Activated naive CD8-positive, alpha-beta T cell treated with anti-CD3 and anti-CD28 coated beads for 36 hours (primary cell): Measurements from ENCODE around the gene ARID5B. TPM values are rescaled to one million over a fixed set of nuclear protein-coding genes. Genes with fewer than 3 reads are reported as not detected.

Experiments used
- DNase-seq: peaks from one replicate; pipeline ENCODE4 v3.0.0; 2021
- H3K27ac Mint-ChIP-seq: one replicate; pipeline ENCODE4 v1.8.0; 2022; ENCODE audit warnings: mild to moderate bottlenecking, moderate library complexity, mixed read lengths
- H3K27me3 Mint-ChIP-seq: one replicate; pipeline ENCODE4 v1.8.0; 2022; ENCODE audit warnings: mild to moderate bottlenecking, mixed read lengths
- H3K36me3 Mint-ChIP-seq: one replicate; pipeline ENCODE4 v1.8.0; 2021; ENCODE audit warnings: mild to moderate bottlenecking, mixed read lengths
- H3K4me1 Mint-ChIP-seq: one replicate; pipeline ENCODE4 v1.8.0; 2021; ENCODE audit warnings: mixed read lengths
- H3K4me3 Mint-ChIP-seq: one replicate; pipeline ENCODE4 v1.8.0; 2022; ENCODE audit warnings: mild to moderate bottlenecking, moderate library complexity, mixed read lengths
- H3K9me3 Mint-ChIP-seq: one replicate; pipeline ENCODE4 v1.8.0; 2022; ENCODE audit warnings: mixed read lengths
- total RNA-seq, 2 experiments: library from RNA; stranded (reverse); gene quantifications; one replicate each; pipeline ENCODE4 v1.2.3, GENCODE V29; 2021

ARID5B gene
- total RNA-seq, 2 experiments from 2014 or later: 16.5 to 17.1 TPM

- Mint-ChIP-seq H3K4me1 (peaks cover 41% of the 10 kb centered on the region), H3K27me3 (no peaks in the 10 kb centered on the region), H3K4me3 (no peak overlapping the region), H3K9me3 (no peaks in the 10 kb centered on the region), H3K36me3 (peaks cover 49% of the 10 kb centered on the region), H3K27ac (no peak overlapping the region)
- DNase-seq: no peak
Observed at GRCh38 chr10:61907587-61907986, 6.1 kb downstream of the ARID5B start.

- H3K9me3 Mint-ChIP-seq: no peaks in the 10 kb centered on the region
- H3K4me1 Mint-ChIP-seq: peaks cover 39% of the 10 kb centered on the region
- H3K27ac Mint-ChIP-seq: no peak overlapping the region
- no peak overlapping the region for H3K4me3 Mint-ChIP-seq
- no peaks in the 10 kb centered on the region for H3K27me3 Mint-ChIP-seq
- no peak for DNase-seq
- H3K36me3 Mint-ChIP-seq: peaks cover 64% of the 10 kb centered on the region
Observed at GRCh38 chr10:61910226-61910805, 8.8 kb downstream of the ARID5B start.

- DNase-seq: no peak
- no peak overlapping the region for H3K27ac Mint-ChIP-seq
- peaks cover 64% of the 10 kb centered on the region for H3K36me3 Mint-ChIP-seq
- peaks cover 35% of the 10 kb centered on the region for H3K4me1 Mint-ChIP-seq
- H3K27me3 Mint-ChIP-seq: no peaks in the 10 kb centered on the region
- H3K9me3 Mint-ChIP-seq: no peaks in the 10 kb centered on the region
- no peak overlapping the region for H3K4me3 Mint-ChIP-seq
Observed at GRCh38 chr10:61910894-61911293, 9.4 kb downstream of the ARID5B start.

DNA sequence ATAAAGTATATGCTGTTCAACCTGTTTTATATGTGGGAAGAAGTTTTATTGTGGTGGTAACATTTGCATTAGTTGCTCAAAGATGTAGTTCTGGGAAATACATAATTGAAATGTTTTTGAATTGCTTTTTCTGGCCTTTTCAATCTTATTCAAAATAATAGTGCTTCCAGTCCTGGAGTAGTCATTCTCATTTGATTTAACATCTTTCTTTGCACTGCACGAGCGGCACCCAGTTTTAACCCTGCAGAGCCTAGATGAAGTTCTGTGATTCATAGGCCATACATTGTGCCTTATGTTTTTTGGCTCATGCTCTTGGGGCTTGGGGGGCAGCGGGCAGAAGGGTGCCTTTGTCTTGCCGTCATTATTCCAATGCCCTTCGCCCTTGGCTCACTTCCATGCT is 9.9 kb downstream of the ARID5B start:
- Mint-ChIP-seq H3K4me1 (peaks cover 32% of the 10 kb centered on the region), H3K9me3 (no peaks in the 10 kb centered on the region), H3K27me3 (no peaks in the 10 kb centered on the region), H3K36me3 (peaks cover 65% of the 10 kb centered on the region), H3K4me3 (no peak overlapping the region), H3K27ac (no peak overlapping the region)
- no peak for DNase-seq

- H3K4me1 Mint-ChIP-seq: peaks cover 32% of the 10 kb centered on the region
- H3K4me3 Mint-ChIP-seq: no peak overlapping the region
- peaks cover 7% of the 10 kb centered on the region for H3K9me3 Mint-ChIP-seq
- DNase-seq: no peak
- H3K27ac Mint-ChIP-seq: no peak overlapping the region
- peaks cover 73% of the 10 kb centered on the region for H3K36me3 Mint-ChIP-seq
- no peaks in the 10 kb centered on the region for H3K27me3 Mint-ChIP-seq
Observed at GRCh38 chr10:61912981-61913380, 11.5 kb downstream of the ARID5B start.

GRCh38 chr10:61918140-61918539 is 16.6 kb downstream of the ARID5B start:
- Mint-ChIP-seq H3K9me3 (peaks cover 9% of the 10 kb centered on the region), H3K27me3 (no peaks in the 10 kb centered on the region), H3K4me1 (peaks cover 18% of the 10 kb centered on the region), H3K36me3 (peaks cover 80% of the 10 kb centered on the region), H3K27ac (no peak overlapping the region), H3K4me3 (no peak overlapping the region)
- DNase-seq: no peak

DNA sequence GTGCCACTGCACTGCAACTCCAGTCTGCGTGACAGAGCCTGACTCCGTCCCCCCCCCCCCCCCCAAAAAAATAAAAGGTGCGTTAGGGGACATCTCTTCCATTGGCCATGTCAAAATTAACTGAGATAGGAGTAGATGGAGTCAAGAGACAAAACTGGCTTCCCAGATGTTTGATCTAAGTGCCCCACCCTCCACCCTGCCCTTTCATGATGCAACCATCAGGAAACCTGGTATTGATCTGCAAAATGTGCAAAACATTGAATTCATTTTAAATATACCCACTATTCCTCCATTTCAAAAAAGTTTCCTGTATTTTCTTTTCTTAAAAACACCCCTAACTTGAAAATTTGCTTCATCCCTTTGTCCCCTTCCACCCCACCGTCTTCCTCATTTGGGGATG is 17.5 kb downstream of the ARID5B start:
- Mint-ChIP-seq H3K36me3 (peaks cover 80% of the 10 kb centered on the region), H3K27me3 (no peaks in the 10 kb centered on the region), H3K9me3 (peaks cover 9% of the 10 kb centered on the region), H3K4me3 (no peak overlapping the region), H3K27ac (no peak overlapping the region), H3K4me1 (peaks cover 15% of the 10 kb centered on the region)
- DNase-seq: no peak

GRCh38 chr10:61919646-61920215 is 18.2 kb downstream of the ARID5B start:
- H3K36me3 Mint-ChIP-seq: peaks cover 80% of the 10 kb centered on the region
- peaks cover 9% of the 10 kb centered on the region for H3K9me3 Mint-ChIP-seq
- peaks cover 13% of the 10 kb centered on the region for H3K4me1 Mint-ChIP-seq
- no peak for DNase-seq
- H3K27ac Mint-ChIP-seq: no peak overlapping the region
- no peaks in the 10 kb centered on the region for H3K27me3 Mint-ChIP-seq
- H3K4me3 Mint-ChIP-seq: no peak overlapping the region

DNA sequence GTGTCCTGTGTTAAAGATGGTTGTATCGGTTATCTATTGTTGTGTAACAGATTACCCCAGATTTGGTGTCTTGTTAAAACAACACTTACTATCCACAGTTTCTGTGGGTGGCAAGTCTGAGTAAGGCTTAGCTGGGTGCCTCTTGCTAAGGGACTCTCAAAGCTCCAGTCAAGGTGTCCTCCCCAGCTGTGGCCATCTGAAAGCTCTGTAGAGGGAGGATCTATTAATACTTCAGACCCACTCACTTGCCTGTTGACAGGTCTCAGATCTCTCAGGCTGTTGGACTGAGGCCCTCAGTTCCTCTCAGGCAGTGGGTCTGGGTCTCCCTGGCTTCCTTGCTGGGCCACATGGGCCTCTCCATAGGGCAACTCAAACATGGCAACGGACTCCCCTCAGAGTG is 19.6 kb downstream of the ARID5B start:
- Mint-ChIP-seq H3K9me3 (peaks cover 9% of the 10 kb centered on the region), H3K27ac (peak overlapping the region; percentile 14), H3K4me1 (peaks cover 13% of the 10 kb centered on the region), H3K36me3 (peaks cover 83% of the 10 kb centered on the region), H3K27me3 (no peaks in the 10 kb centered on the region), H3K4me3 (no peak overlapping the region)
- DNase-seq: no peak

DNA sequence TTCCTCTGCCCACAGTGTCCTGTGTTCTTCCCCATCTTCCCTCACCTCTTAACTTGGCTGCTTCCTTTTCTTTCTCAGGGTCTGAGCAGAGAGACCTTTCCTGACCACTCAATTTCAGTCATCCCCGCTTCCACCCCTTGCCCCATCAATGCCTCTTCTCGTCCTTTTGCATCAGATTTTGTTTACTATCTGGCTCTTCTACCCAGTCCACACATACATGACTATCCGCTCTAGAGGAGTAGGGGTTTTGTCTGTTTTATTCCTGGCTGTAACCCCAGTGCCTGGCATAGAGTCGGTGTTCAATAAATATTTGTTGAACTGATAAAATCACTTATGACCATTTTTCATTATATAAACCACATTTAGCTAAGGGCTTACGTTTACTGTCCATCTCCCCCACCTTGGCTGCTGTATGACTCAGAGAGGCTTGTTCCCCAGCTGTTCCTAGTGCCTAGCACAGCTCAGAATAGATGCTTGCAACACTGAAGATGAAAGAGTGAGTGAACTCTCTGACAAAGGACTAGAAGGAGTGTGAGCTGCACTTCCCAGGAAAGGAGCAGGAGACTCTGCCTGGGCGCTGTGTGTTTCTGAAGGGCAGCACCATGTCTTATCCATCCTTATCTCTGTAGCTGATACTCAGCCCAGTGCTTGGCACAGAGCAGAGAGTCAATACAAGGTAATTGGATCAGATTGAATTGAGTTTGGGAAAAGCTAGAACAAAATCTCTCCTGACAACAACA is 21.9 kb downstream of the ARID5B start:
- no peaks in the 10 kb centered on the region for H3K27me3 Mint-ChIP-seq
- H3K36me3 Mint-ChIP-seq: peaks cover 75% of the 10 kb centered on the region
- H3K9me3 Mint-ChIP-seq: no peaks in the 10 kb centered on the region
- no peak for DNase-seq
- H3K27ac Mint-ChIP-seq: no peak overlapping the region
- no peak overlapping the region for H3K4me3 Mint-ChIP-seq
- H3K4me1 Mint-ChIP-seq: peaks cover 13% of the 10 kb centered on the region

DNA sequence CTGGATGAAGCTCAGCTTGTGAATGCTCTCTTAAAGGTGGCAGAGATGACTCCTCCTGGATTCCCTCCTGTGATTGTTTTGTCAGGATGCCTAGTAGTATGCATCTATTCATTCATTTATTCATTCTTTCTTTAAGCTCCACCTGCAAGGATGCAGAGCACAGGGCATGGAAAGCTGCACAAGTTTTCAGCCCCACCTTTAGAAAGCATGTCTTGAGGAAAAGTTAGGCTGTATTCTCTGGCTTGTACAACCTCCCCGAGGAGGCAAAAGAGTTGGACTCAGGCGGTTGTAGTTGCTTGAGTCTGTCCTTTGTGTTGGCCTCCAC is 22.4 kb downstream of the ARID5B start:
- H3K4me1 Mint-ChIP-seq: peaks cover 13% of the 10 kb centered on the region
- H3K27me3 Mint-ChIP-seq: no peaks in the 10 kb centered on the region
- H3K36me3 Mint-ChIP-seq: peaks cover 77% of the 10 kb centered on the region
- no peaks in the 10 kb centered on the region for H3K9me3 Mint-ChIP-seq
- H3K27ac Mint-ChIP-seq: no peak overlapping the region
- no peak overlapping the region for H3K4me3 Mint-ChIP-seq
- DNase-seq: no peak

- Mint-ChIP-seq H3K4me1 (peaks cover 27% of the 10 kb centered on the region), H3K4me3 (no peak overlapping the region), H3K27me3 (no peaks in the 10 kb centered on the region), H3K9me3 (peaks cover 9% of the 10 kb centered on the region), H3K36me3 (peaks cover 74% of the 10 kb centered on the region), H3K27ac (no peak overlapping the region)
- DNase-seq: no peak
Observed at GRCh38 chr10:61929555-61929954, 28.1 kb downstream of the ARID5B start.

GRCh38 chr10:61931620-61932332 is 30.3 kb downstream of the ARID5B start:
- Mint-ChIP-seq H3K4me3 (no peak overlapping the region), H3K27ac (no peak overlapping the region), H3K36me3 (peaks cover 65% of the 10 kb centered on the region)

GRCh38 chr10:61933859-61934555 is 32.5 kb downstream of the ARID5B start:
- H3K27ac Mint-ChIP-seq: peak overlapping the region; percentile 83
- no peaks in the 10 kb centered on the region for H3K27me3 Mint-ChIP-seq
- H3K4me3 Mint-ChIP-seq: no peak overlapping the region
- peaks cover 9% of the 10 kb centered on the region for H3K9me3 Mint-ChIP-seq
- no peak for DNase-seq
- H3K4me1 Mint-ChIP-seq: peaks cover 57% of the 10 kb centered on the region
- H3K36me3 Mint-ChIP-seq: peaks cover 59% of the 10 kb centered on the region

More at GRCh38 chr10:61931620-61932332, 30.3 kb downstream of the ARID5B start:
- Mint-ChIP-seq H3K4me1 (peaks cover 35% of the 10 kb centered on the region), H3K9me3 (peaks cover 9% of the 10 kb centered on the region), H3K27me3 (no peaks in the 10 kb centered on the region)
- DNase-seq: no peak

DNA sequence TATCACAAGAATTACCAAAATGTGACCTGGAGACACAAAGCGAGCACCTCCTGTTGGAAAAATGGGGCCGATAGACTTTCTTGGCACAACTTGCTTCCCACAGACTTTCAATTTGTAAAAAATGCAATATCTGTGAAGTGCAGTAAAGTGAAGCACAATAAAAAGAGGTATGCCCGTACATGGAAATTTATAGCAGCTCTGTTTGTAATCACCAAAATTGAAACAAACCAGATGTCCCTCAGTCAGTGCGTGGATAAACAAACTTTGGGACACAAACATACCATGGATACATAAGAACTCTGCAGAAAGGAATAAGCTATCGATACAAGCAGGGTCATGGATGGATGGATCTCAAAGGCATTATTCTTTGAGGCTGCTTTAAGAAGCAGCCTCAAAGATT is 33.6 kb downstream of the ARID5B start:
- Mint-ChIP-seq H3K9me3 (peaks cover 8% of the 10 kb centered on the region), H3K36me3 (peaks cover 56% of the 10 kb centered on the region), H3K27me3 (no peaks in the 10 kb centered on the region), H3K4me3 (no peak overlapping the region), H3K27ac (no peak overlapping the region), H3K4me1 (peaks cover 66% of the 10 kb centered on the region)
- DNase-seq: no peak
